GM19328 (cell line): Measurements from ENCODE around the gene FAM13B.
"Not testable (repeated sequence)": the region's sequence is repeated elsewhere in the genome, so short reads cannot be mapped to it uniquely, and the experiment has no call there.

Experiments
- ATAC-seq: cut with Tn5 transposase; IDR thresholded peaks from one replicate; pipeline ENCODE4 v1.9.1; 2021; ENCODE audit warnings: mild to moderate bottlenecking, moderate library complexity; ENCODE audit not compliant: unreplicated experiment

FAM13B gene

GRCh38 chr5:138032572-138033385 lies at the start of gene FAM13B:
Gene FAM13B, minus strand, starts transcription at chr5:138033079. Its CDS starts 13,968 bp downstream, at chr5:138019111.
- ATAC-seq, result peak; percentile 42

- ATAC-seq, result no peak
Measured at GRCh38 chr5:138082033-138082432, 49.2 kb upstream of the FAM13B start.

GRCh38 chr5:138078006-138078643 lies 45.2 kb upstream of the FAM13B start:
- no peak for ATAC-seq

- no peak for ATAC-seq
Measured at GRCh38 chr5:138077064-138077696, 44.3 kb upstream of the FAM13B start.

GRCh38 chr5:138070026-138070425 lies 37.1 kb upstream of the FAM13B start:
- not testable (repeated sequence) for ATAC-seq

- ATAC-seq, result no peak
Measured at GRCh38 chr5:138068742-138069600, 36.1 kb upstream of the FAM13B start.

GRCh38 chr5:138067945-138068344 lies 35.1 kb upstream of the FAM13B start:
- ATAC-seq, result no peak

GRCh38 chr5:138065102-138065501 lies 32.2 kb upstream of the FAM13B start:
- no peak for ATAC-seq

GRCh38 chr5:138064526-138064925 lies 31.6 kb upstream of the FAM13B start:
- ATAC-seq, result no peak

GRCh38 chr5:138054847-138055558 lies 22.1 kb upstream of the FAM13B start:
- ATAC-seq, result no peak

- ATAC-seq, result no peak
Measured at GRCh38 chr5:138054206-138054605, 21.3 kb upstream of the FAM13B start.

- ATAC-seq, result no peak
Measured at GRCh38 chr5:138053554-138053953, 20.7 kb upstream of the FAM13B start.

GRCh38 chr5:138052718-138053117 lies 19.8 kb upstream of the FAM13B start:
- not testable (repeated sequence) for ATAC-seq

GRCh38 chr5:138051441-138052296 lies 18.8 kb upstream of the FAM13B start:
- no peak for ATAC-seq

- not testable (repeated sequence) for ATAC-seq
Measured at GRCh38 chr5:138045283-138045682, 12.4 kb upstream of the FAM13B start.

GRCh38 chr5:138038826-138039225 lies 5.9 kb upstream of the FAM13B start:
- ATAC-seq, result no peak

GRCh38 chr5:138037907-138038633 lies 5.2 kb upstream of the FAM13B start:
- ATAC-seq, result no peak

- ATAC-seq, result no peak
Measured at GRCh38 chr5:138037271-138037670, 4.4 kb upstream of the FAM13B start.
